Pancreas (tissue), 10 donors: Measurements from ENCODE around the gene BCL11B. TPM values are rescaled to one million over a fixed set of nuclear protein-coding genes. Genes with fewer than 3 reads are reported as not detected.

Experiments used
- ATAC-seq, 4 donors: fragments of 200-7000 bp; cut with Tn5 transposase; one replicate each; pipeline versions ENCODE4 v1.8.0 to v1.9.1; 2020; ENCODE audit warnings: mild to moderate bottlenecking in 4 of 4, moderate library complexity in 4 of 4
- DNase-seq, 6 donors: peaks; one replicate each; pipeline ENCODE4 v3.0.0-alpha.2; 2020
- FAIRE-seq: peaks from 2 replicates; lab custom pipeline; 2012; peaks lifted over from hg19 to GRCh38; lab: Jason Lieb, UNC
- H3K27ac ChIP-seq, 4 donors: fragments of 200-600 bp; sonication (generic); 1 replicate in 3 of 4; 2 replicates in 1 of 4; pipeline versions ENCODE4 v1.5.0 to v1.8.0; 2020
- H3K27me3 ChIP-seq, 4 donors: fragments of 200-600 bp; one replicate each; pipeline ENCODE4 v1.8.0; 2021
- H3K36me3 ChIP-seq, 3 donors: fragments of 200-600 bp; sonication (generic) in 1 of 3; one replicate each; pipeline versions ENCODE4 v1.5.0 to v1.8.0; 2020 to 2021
- H3K4me1 ChIP-seq, 3 donors: fragments of 200-600 bp; one replicate each; pipeline ENCODE4 v1.8.0; 2021
- H3K4me3 ChIP-seq, 4 donors: fragments of 200-600 bp; sonication (generic) in 2 of 4; one replicate each; pipeline versions ENCODE4 v1.5.0 to v1.8.0; 2020 to 2021
- H3K9me3 ChIP-seq, 4 donors: fragments of 200-600 bp; one replicate each; pipeline ENCODE4 v1.8.0; 2021
- WGBS, 2 donors: extraction: QIAGEN DNeasy Blood & Tissue Kit; methylation state at CpG; one replicate each; pipeline ENCODE4 v1.1.7; 2013; 5-methylcytosine and 5-hydroxymethylcytosine counted together
- intact Hi-C, 3 donors: fragments of 100-400 bp; cut with DNase I; formaldehyde crosslinking; loops; one replicate each; pipeline versions ENCODE4 v1.11.1 to v1.14.2; 2022
- polyA plus RNA-seq, 2 donors: library from polyadenylated mRNA; stranded (reverse); fragments of 200-250 nt; gene quantifications; one replicate each; pipeline ENCODE4 v1.2.3, GENCODE V29; 2013
- total RNA-seq, 6 donors: library from RNA; stranded (reverse); fragmentation: NEBNext Ultra II Directional in 4 of 6; extraction: Animal tissue kit (Norgen Biotek cat#: 25700) in 4 of 6; gene quantifications; one replicate each; pipeline versions ENCODE4 v1.2.1 to v1.2.4, GENCODE V29; 2021 to 2023
- TF ChIP-seq, protein P1 (sequence below), 4 donors: fragments of 200-600 bp; sonication (generic) in 3 of 4; IDR thresholded peaks; one replicate each; pipeline versions ENCODE4 v1.5.0 to v1.8.0; 2021; ENCODE audit warnings: antibody characterized with exemption in 4 of 4
- donor health status: healthy with polysubstance abuse.
- donor health status: DM: no; HTN: no; CAD: no; lungs with moderate emphysema.
- donor health status: DM: no; HTN: no; CAD: no.
- donor health status: control.
- donor health status: control.
- donor health status: Bipolar disorder and iron deficiency.
- donor health status: DM: yes; HTN: yes; CAD: no.
- donor health status: DM: no; HTN: no; CAD: no.
- donor health status: DM: no; HTN: no; CAD: no.
- donor health status: DM: yes; HTN: yes; CAD: no.

Gene BCL11B
- total and polyA plus RNA-seq, 8 donors = 0.04 to 0.47 (median 0.27) TPM

GRCh38 chr14:99124482-99125105 is 147.4 kb downstream of the BCL11B start:
- TF ChIP-seq, protein P1, sequence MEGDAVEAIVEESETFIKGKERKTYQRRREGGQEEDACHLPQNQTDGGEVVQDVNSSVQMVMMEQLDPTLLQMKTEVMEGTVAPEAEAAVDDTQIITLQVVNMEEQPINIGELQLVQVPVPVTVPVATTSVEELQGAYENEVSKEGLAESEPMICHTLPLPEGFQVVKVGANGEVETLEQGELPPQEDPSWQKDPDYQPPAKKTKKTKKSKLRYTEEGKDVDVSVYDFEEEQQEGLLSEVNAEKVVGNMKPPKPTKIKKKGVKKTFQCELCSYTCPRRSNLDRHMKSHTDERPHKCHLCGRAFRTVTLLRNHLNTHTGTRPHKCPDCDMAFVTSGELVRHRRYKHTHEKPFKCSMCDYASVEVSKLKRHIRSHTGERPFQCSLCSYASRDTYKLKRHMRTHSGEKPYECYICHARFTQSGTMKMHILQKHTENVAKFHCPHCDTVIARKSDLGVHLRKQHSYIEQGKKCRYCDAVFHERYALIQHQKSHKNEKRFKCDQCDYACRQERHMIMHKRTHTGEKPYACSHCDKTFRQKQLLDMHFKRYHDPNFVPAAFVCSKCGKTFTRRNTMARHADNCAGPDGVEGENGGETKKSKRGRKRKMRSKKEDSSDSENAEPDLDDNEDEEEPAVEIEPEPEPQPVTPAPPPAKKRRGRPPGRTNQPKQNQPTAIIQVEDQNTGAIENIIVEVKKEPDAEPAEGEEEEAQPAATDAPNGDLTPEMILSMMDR (IDR thresholded peaks at IDR 0.05) = no peak
- no peaks in the 10 kb centered on the region for H3K4me1 ChIP-seq

DNA sequence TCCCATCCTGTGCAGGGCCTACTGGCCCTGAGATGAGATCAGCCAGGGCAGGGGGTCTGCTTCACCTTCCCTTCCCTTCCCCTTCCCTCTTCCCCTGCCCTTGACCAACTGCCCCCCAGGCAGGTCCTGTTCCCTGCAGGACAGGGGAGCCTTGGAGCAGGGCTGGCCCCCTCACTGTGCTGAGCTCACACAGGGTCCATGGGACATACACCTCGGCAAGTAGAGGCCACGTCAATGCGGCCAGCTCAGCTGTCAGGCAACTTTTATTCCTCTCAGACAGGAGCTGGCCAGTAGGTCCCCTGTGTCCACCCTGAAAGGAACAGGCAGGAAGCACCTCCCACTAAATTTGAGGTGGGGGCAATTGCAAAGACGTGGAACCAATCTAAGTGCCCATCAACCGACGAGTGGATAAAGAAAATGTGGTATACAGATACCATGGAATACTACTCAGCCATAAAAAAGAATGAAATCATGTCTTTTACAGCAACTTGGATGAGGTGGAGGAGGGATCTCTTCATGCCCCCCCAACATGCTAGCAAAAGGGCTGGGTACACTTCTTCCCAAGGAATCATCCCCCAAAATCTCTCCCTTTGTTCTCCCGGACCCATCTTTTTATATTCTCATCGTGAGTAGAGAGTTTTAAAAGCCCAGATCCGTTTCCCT is 148.7 kb downstream of the BCL11B start:
- H3K27me3 ChIP-seq = peaks cover 0 to 2% (median 0%) of the 10 kb centered on the region in 4 donors
- TF ChIP-seq, protein P1 (IDR thresholded peaks at IDR 0.05) = no peak
- 69 to 78% methylated on average over 9 of the region's 9 CpGs for WGBS, 2 donors
- no peak overlapping the region for H3K27ac ChIP-seq
- DNase-seq = no peak
- H3K9me3 ChIP-seq = no peaks in the 10 kb centered on the region
- FAIRE-seq = no peak
- H3K4me1 ChIP-seq = no peaks in the 10 kb centered on the region
- ATAC-seq = no peak
- intact Hi-C loops = no loop called here
- H3K36me3 ChIP-seq = no peaks in the 10 kb centered on the region
- H3K4me3 ChIP-seq = no peak overlapping the region

More at GRCh38 chr14:99124482-99125105, 147.4 kb downstream of the BCL11B start:
- H3K4me3 ChIP-seq = no peak overlapping the region
- FAIRE-seq = no peak
- ATAC-seq = no peak
- no peak overlapping the region for H3K27ac ChIP-seq
- intact Hi-C loops = no loop called here
- H3K9me3 ChIP-seq = no peaks in the 10 kb centered on the region
- 84 to 90% methylated on average over 10 of the region's 10 CpGs for WGBS, 2 donors
- H3K27me3 ChIP-seq = no peaks in the 10 kb centered on the region
- no peaks in the 10 kb centered on the region for H3K36me3 ChIP-seq
- DNase-seq = peak in 1 of 6 donors; percentile 36

- Histone ChIP-seq H3K4me3 (no peak overlapping the region), H3K27ac (no peak overlapping the region), H3K27me3 (peaks cover 0 to 7% (median 0%) of the 10 kb centered on the region in 4 donors), H3K4me1 (no peaks in the 10 kb centered on the region), H3K36me3 (no peaks in the 10 kb centered on the region), H3K9me3 (no peaks in the 10 kb centered on the region)
- DNase-seq (peak in 1 of 6 donors; percentile 8), FAIRE-seq (no peak), ATAC-seq (no peak)
- intact Hi-C loops = no loop called here
- 73 to 81% methylated on average over 17 to 18 of the region's 18 CpGs for WGBS, 2 donors
- TF ChIP-seq, protein P1 (IDR thresholded peaks at IDR 0.05) = no peak
These were observed 149.4 kb downstream of the BCL11B start for GRCh38 chr14:99122521-99123125.

- intact Hi-C loops = no loop called here
- ATAC-seq (no peak), DNase-seq (no peak), FAIRE-seq (no peak)
- Histone ChIP-seq H3K27me3 (peaks cover 0 to 7% (median 0%) of the 10 kb centered on the region in 4 donors), H3K4me3 (no peak overlapping the region), H3K27ac (no peak overlapping the region), H3K36me3 (no peaks in the 10 kb centered on the region), H3K4me1 (no peaks in the 10 kb centered on the region), H3K9me3 (no peaks in the 10 kb centered on the region)
- WGBS, 2 donors = 66 to 84% methylated on average over 13 of the region's 13 CpGs
- TF ChIP-seq, protein P1 (IDR thresholded peaks at IDR 0.05) = no peak
These were observed 150.6 kb downstream of the BCL11B start for GRCh38 chr14:99121319-99121875.
